GM19328 (cell line): ENCODE measurements around the gene ARMC9.

Experiments used
- ATAC-seq: cut with Tn5 transposase; IDR thresholded peaks from one replicate; pipeline ENCODE4 v1.9.1; 2021; ENCODE audit warnings: mild to moderate bottlenecking, moderate library complexity; ENCODE audit not compliant: unreplicated experiment

The ARMC9 gene

GRCh38 chr2:231200805-231201474 lies 2.5 kb downstream of the ARMC9 start:
- ATAC-seq = no peak

GRCh38 chr2:231201475-231201814 lies 3.0 kb downstream of the ARMC9 start:
- ATAC-seq = no peak

- no peak for ATAC-seq
Observed at GRCh38 chr2:231203087-231203486, 4.7 kb downstream of the ARMC9 start.

- no peak for ATAC-seq
Observed at GRCh38 chr2:231204146-231204545, 5.7 kb downstream of the ARMC9 start.

DNA sequence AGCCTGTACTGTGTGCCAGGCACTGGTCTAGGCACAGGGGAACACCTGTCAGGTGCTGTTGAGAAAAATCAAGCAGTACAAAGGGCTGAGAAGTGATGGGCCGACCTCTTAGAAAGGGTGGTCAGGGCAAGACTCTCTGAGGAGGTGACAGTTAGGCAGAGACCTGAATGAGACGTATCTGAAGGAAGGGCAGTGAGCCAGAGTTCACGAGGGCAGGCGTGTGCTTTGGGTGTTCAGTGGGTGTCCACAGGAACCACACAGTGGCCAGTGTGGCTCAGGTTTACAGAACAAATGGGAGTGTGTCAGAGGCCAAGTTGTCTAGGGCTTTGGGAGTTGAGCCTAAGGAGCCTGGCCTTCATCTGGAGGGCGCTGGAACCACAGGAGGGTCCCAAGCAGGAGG lies 6.2 kb downstream of the ARMC9 start:
- no peak for ATAC-seq

DNA sequence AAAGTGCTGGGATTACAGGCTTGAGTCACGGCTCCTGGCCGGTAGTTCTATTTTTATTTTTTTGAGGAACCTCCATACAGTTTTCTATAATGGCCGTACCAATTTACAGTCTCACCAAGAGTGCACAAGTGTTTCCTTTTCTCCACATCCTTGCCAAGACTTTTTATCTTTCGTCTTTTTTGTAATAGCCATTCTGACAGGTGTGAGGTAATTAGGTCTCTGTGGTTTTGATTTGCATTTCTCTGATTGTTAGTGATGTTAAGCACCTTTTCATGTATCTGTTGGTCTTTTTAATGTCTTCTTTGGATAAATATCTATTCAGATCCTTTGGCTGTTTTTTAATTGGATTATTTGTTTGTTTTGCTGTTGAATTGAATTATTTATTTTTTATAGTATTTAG lies 9.3 kb downstream of the ARMC9 start:
- no peak for ATAC-seq

DNA sequence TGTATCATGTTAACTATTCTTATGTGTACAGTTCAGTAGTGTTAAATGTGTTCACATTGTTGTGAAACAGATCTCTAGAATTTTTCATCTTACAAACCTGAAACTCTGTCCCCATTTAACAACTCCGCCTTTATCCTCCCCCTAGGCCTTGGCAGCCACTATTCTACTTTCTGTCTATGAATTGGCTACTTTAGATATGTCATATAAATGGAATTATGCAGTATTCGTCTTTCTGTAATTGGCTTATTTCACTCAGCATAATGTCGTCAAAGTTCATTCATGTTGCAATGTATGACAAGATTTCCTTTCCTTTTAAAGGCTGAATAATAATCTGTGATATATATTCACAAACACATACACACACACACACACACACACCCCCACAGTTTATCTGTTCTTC lies 12.4 kb downstream of the ARMC9 start:
- no peak for ATAC-seq

DNA sequence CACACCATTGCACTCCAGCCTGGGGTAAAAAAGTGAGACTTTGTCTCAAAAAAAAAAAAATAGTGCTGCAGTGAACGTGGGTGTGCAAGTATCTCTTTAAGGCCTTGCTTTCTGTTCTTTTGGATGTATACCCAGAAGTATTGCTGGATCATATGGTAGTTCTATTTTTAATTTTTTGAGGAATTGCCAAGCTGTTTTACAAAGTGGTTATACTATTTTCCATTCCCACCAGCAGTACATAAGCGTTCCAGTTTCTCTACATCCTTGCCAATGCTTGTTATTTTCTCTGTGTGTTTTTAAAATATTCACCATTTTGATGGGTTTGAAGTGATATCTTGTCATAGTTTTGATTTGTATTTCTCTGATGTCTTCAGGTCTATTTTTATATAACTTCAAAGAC lies 13.1 kb downstream of the ARMC9 start:
- ATAC-seq = no peak

DNA sequence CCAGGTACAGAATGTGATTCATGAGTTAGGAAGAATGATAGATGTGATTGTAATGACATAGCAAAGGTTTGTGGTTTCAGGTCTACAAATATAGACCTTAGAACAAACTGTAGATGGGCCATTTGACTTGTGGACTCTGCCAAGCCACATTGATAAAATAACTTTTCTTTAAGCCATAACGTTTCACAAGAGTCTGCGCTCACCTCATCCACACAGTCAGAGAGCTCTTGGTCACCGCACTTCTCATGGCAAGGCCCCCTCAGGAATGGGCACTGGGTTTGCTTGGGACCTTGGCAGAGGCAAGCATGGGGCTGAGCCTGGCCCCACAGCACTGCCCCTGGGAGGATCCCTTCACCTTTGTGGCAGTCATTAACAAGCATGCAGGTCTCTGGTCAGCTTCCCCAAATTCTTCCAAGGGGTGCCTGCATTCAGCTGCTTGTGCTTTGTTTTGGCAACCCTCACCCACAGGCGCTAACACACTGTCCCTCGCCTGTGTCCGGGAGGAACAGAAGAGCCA lies 14.0 kb downstream of the ARMC9 start:
- no peak for ATAC-seq

DNA sequence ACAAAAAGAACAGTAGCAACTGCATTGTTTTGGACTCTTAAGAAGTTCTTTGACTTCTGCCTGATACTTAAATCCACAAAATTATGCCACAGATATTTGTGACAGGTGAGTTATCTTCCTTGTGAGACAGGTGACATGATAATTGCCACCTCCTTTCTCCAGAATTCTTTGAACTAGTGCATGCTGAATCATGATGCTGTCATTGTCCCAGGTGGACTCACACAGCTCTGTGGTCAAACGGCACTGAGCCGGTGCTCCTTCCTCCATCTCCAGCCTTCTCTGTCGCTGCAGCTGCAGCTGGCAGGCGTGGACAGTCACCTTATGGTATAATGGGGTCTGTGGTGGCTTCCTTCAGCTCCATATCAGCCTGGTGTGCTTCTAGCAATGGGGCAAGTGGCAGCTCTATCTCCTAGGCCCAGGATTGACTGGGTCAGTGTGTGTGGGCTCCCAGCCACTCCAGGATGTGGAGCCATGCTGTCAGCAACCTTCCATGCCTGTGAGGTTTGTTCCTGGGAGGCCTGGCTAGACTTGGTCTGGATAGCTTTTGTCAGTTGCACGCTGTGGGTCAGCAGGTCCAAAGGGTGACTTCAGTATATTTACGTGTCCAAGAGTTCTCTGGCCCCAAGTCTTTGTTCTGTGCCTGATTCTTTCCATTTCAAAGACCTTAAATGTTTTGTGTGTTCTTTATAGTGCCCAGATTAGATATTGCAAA lies 15.7 kb downstream of the ARMC9 start:
- no peak for ATAC-seq

- no peak for ATAC-seq
Observed at GRCh38 chr2:231218366-231218765, 19.9 kb downstream of the ARMC9 start.

DNA sequence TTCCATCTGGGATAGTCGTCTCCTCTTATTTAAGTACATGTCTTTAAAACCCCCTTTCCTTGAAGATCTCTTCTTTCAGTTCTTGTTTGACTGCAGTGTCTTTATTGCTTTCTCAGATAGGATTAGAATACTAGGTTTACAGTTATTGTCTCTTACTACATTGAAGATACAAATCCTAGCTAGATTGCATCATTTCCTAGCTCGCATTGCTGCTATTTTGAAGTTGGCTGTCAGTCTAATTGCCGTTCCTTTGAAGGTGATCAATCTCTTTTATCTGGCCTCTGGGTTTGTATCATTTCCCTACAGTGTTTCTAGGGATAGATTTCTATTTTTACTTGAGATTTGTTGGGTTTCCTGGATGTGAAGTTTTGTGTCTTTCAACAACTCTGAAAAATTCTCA lies 20.9 kb downstream of the ARMC9 start:
- ATAC-seq = no peak

DNA sequence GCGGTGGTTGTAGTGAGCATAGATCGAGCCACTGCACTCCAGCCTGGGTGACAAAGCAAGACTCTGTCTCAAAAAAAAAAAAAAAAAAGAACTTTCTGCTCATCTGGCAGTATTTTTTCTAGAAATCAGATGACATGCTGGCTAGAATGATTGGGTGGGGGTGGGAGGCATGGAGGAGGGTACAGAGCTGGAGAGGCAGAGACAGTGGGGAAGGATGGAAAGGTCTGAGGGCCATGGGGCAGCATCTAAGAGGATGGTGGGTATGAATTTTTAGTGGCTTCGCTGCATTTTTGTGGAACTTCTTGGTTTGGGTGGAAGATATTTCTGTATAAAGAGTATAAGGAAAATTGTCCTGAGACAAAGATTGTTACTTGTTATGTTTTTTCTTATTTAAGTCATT lies 23.3 kb downstream of the ARMC9 start:
- no peak for ATAC-seq

- peak; percentile 85 for ATAC-seq
Observed at GRCh38 chr2:231222318-231223000, 24.0 kb downstream of the ARMC9 start.

GRCh38 chr2:231223001-231223375 lies 24.6 kb downstream of the ARMC9 start:
- ATAC-seq = no peak

- no peak for ATAC-seq
Observed at GRCh38 chr2:231223458-231223976, 25.1 kb downstream of the ARMC9 start.

DNA sequence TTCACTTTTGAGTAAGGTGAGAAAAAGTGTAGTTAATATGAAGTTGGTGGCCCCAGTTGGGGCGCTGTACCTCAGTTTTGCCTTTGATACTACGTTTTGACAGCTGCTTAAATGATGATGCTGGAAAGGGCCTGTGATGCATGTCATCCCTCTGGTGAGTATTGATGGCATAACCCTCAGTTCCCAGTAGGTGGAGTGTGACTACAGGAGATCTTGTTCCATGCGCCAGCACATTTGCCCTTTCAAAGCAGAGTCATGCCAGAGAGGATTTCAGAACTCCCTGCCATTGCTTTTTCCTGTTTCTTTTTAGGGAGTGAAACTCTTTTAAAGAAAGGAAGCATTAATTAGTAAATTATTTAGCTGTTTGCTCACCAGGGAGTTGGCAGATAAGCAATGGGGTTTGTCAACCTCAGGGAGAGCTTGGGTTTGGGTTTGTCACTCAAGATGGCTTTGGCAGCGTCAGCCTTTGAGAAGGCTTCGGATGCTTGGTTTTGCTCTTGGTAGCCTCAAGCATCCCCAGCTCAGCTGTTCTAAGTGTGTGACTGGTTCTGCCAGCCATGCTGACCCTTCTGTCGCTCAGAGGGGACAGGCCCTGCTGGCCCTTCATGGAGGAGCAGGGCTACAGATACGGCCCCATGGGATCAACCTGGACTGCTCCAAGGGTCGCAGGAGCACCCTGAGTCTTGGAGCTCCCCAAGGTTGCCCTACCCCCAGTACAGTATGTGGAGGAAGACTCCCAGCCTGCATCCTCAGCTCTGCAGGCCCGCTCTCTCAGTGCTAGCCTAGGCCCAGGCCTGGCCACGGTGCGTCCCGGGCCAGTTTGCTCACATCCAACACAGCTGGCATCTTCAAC lies 29.1 kb downstream of the ARMC9 start:
- ATAC-seq = peak; percentile 28

DNA sequence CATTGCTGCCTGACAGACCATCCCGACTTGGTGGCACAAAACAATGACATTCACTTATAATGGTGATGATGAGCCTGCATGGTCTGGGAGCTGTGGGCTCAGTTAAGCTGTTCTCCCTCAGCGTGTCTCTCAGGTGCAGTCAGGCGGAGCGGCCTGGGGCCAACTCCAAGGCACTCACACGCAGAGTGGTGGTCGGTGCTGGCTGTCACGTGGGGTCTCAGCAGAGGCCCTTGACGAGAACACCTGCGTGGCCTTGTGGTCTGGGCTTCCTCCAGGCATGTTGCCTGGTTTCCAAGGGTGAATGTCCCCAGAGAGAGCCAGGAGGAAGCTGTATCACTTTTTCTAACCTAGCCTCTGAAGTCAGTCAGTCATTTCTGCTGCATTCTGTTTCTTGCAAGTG lies 29.8 kb downstream of the ARMC9 start:
- ATAC-seq = peak; percentile 75

GRCh38 chr2:231228974-231229529 lies 30.6 kb downstream of the ARMC9 start:
- no peak for ATAC-seq

GRCh38 chr2:231235217-231235616 lies 36.8 kb downstream of the ARMC9 start:
- no peak for ATAC-seq

DNA sequence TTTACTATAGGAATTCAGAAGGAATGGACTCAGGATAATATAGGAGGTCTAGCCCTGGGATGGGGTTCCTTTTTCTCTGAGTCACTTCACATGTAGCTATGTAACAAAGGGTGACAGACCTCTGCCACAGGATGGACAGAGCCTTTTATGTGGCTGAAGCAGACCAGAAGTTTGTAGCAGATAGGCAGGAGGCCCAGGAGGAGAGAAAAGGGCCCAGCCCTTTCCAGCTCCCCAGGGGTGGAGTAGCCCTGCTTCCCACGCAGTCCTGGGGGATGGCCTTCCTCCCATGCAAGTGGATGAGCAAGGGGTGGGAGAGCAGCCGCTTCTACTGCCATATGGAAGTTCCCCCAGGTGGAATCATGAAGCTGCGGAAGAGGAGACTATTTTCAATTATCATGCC lies 40.3 kb downstream of the ARMC9 start:
- ATAC-seq = no peak
